Adipocyte (in vitro differentiated cells): ENCODE measurements around the gene PKDCC.
"Not testable (repeated sequence)": the region's sequence is repeated elsewhere in the genome, so short reads cannot be mapped to it uniquely, and the experiment has no call there.

Experiments used
- DNase-seq: peaks from one replicate; pipeline ENCODE4 v3.0.0-alpha.2; 2015; ENCODE audit warnings: low read depth
- H3K27me3 ChIP-seq: replicated peaks from 2 replicates; pipeline ENCODE4 v1.7.0; 2013; ENCODE audit warnings: mild to moderate bottlenecking, low read length, moderate library complexity; ENCODE audit not compliant: control insufficient read depth, insufficient read depth
- H3K36me3 ChIP-seq: 2 replicates; pipeline ENCODE4 v1.7.0; 2013; ENCODE audit warnings: low read length, mild to moderate bottlenecking, moderate library complexity; ENCODE audit not compliant: control insufficient read depth, insufficient read depth, severe bottlenecking
- H3K4me1 ChIP-seq: 2 replicates; pipeline ENCODE4 v1.7.0; 2013; ENCODE audit warnings: mild to moderate bottlenecking, low read length, moderate library complexity; ENCODE audit not compliant: control insufficient read depth, insufficient read depth
- H3K4me3 ChIP-seq: 2 replicates; pipeline ENCODE4 v1.7.0; 2013; ENCODE audit warnings: mild to moderate bottlenecking, low read length, moderate library complexity
- H3K9ac ChIP-seq: 2 replicates; pipeline ENCODE4 v1.7.0; 2013; ENCODE audit warnings: mild to moderate bottlenecking, low read length, moderate library complexity
- H3K9me3 ChIP-seq: 2 replicates; pipeline ENCODE4 v1.7.0; 2013; ENCODE audit warnings: mild to moderate bottlenecking, low read length, moderate library complexity; ENCODE audit not compliant: control insufficient read depth

Gene PKDCC

GRCh38 chr2:42072349-42073118, 24.7 kb downstream of the PKDCC start:
- H3K27me3 ChIP-seq, result no peaks in the 10 kb centered on the region
- no peak overlapping the region for H3K9ac ChIP-seq
- peaks cover 8% of the 10 kb centered on the region for H3K4me1 ChIP-seq
- H3K36me3 ChIP-seq, result no peaks in the 10 kb centered on the region
- H3K9me3 ChIP-seq, result peaks cover 8% of the 10 kb centered on the region
- no peak overlapping the region for H3K4me3 ChIP-seq
- no peak for DNase-seq

GRCh38 chr2:42073739-42074503, 26.1 kb downstream of the PKDCC start:
- H3K27me3 ChIP-seq, result peaks cover 2% of the 10 kb centered on the region
- H3K36me3 ChIP-seq, result no peaks in the 10 kb centered on the region
- no peak overlapping the region for H3K4me3 ChIP-seq

GRCh38 chr2:42074661-42075060, 26.8 kb downstream of the PKDCC start:
- H3K9ac ChIP-seq, result no peak overlapping the region
- DNase-seq, result no peak
- peaks cover 8% of the 10 kb centered on the region for H3K9me3 ChIP-seq
- peaks cover 8% of the 10 kb centered on the region for H3K4me1 ChIP-seq
- H3K27me3 ChIP-seq, result peaks cover 2% of the 10 kb centered on the region
- no peaks in the 10 kb centered on the region for H3K36me3 ChIP-seq
- no peak overlapping the region for H3K4me3 ChIP-seq

More at GRCh38 chr2:42073739-42074503, 26.1 kb downstream of the PKDCC start:
- DNase-seq, result no peak
- H3K9ac ChIP-seq, result no peak overlapping the region
- peaks cover 8% of the 10 kb centered on the region for H3K4me1 ChIP-seq
- peaks cover 8% of the 10 kb centered on the region for H3K9me3 ChIP-seq

GRCh38 chr2:42076357-42077225, 28.8 kb downstream of the PKDCC start:
- peaks cover 8% of the 10 kb centered on the region for H3K9me3 ChIP-seq
- DNase-seq, result no peak
- no peak overlapping the region for H3K9ac ChIP-seq
- H3K36me3 ChIP-seq, result no peaks in the 10 kb centered on the region
- no peak overlapping the region for H3K4me3 ChIP-seq
- peaks cover 2% of the 10 kb centered on the region for H3K27me3 ChIP-seq
- peaks cover 8% of the 10 kb centered on the region for H3K4me1 ChIP-seq

GRCh38 chr2:42077343-42077742, 29.5 kb downstream of the PKDCC start:
- H3K36me3 ChIP-seq, result no peaks in the 10 kb centered on the region
- no peak overlapping the region for H3K4me3 ChIP-seq
- no peak for DNase-seq
- peaks cover 8% of the 10 kb centered on the region for H3K4me1 ChIP-seq
- H3K9me3 ChIP-seq, result peaks cover 8% of the 10 kb centered on the region
- H3K27me3 ChIP-seq, result peaks cover 2% of the 10 kb centered on the region
- no peak overlapping the region for H3K9ac ChIP-seq

- no peak overlapping the region for H3K4me3 ChIP-seq
- DNase-seq, result no peak
- peaks cover 2% of the 10 kb centered on the region for H3K4me1 ChIP-seq
- H3K9me3 ChIP-seq, result peaks cover 8% of the 10 kb centered on the region
- H3K9ac ChIP-seq, result no peak overlapping the region
- H3K36me3 ChIP-seq, result no peaks in the 10 kb centered on the region
- H3K27me3 ChIP-seq, result peaks cover 2% of the 10 kb centered on the region
Observed at GRCh38 chr2:42079737-42080287, 32.0 kb downstream of the PKDCC start.

- not testable (repeated sequence) for H3K9me3 ChIP-seq, H3K27me3 ChIP-seq, H3K36me3 ChIP-seq, H3K4me3 ChIP-seq, H3K9ac ChIP-seq, DNase-seq
- peaks cover 14% of the 10 kb centered on the region for H3K4me1 ChIP-seq
Observed at GRCh38 chr2:42081151-42081550, 33.3 kb downstream of the PKDCC start.

GRCh38 chr2:42082016-42082415, 34.2 kb downstream of the PKDCC start:
- Histone ChIP-seq H3K4me3 (no peak overlapping the region), H3K27me3 (peaks cover 2% of the 10 kb centered on the region), H3K4me1 (peaks cover 16% of the 10 kb centered on the region), H3K9me3 (no peaks in the 10 kb centered on the region), H3K9ac (no peak overlapping the region), H3K36me3 (no peaks in the 10 kb centered on the region)
- DNase-seq, result no peak

- Histone ChIP-seq H3K9me3 (no peaks in the 10 kb centered on the region), H3K36me3 (no peaks in the 10 kb centered on the region), H3K4me1 (peaks cover 16% of the 10 kb centered on the region), H3K9ac (no peak overlapping the region), H3K4me3 (no peak overlapping the region), H3K27me3 (no peaks in the 10 kb centered on the region)
- DNase-seq, result no peak
Observed at GRCh38 chr2:42084231-42084671, 36.4 kb downstream of the PKDCC start.

- not testable (repeated sequence) for H3K9me3 ChIP-seq, H3K4me3 ChIP-seq, DNase-seq, H3K36me3 ChIP-seq, H3K27me3 ChIP-seq, H3K9ac ChIP-seq
- peaks cover 16% of the 10 kb centered on the region for H3K4me1 ChIP-seq
Observed at GRCh38 chr2:42085070-42085469, 37.2 kb downstream of the PKDCC start.
